IMR-90 (cell line): ENCODE measurements around the gene ZNF277. TPM values are rescaled to one million over a fixed set of nuclear protein-coding genes. Genes with fewer than 3 reads are reported as not detected.

Experiments used
- ATAC-seq: fragments of 200-7000 bp; cut with Tn5 transposase; 2 replicates; pipeline ENCODE4 v1.9.1; 2020; ENCODE audit warnings: low read depth, mild to moderate bottlenecking, moderate library complexity
- BruUV-seq: library from RNA; stranded (reverse); fragments of 400-500 nt; replicated peaks from 2 replicates; lab custom pipeline; 2021; lab: Mats Ljungman, UMichigan
- CTCF ChIA-PET: fragments of 300-600 bp; formaldehyde crosslinking; extraction: SDS; loops from one replicate; lab custom pipeline; 2021; ENCODE audit warnings: antibody characterized with exemption; lab: Yijun Ruan, JAX
- POLR2A ChIA-PET: fragments of 300-600 bp; sonication (Branson Sonifier 250); formaldehyde crosslinking; loops from one replicate; lab custom pipeline; 2022; ENCODE audit warnings: antibody characterized with exemption; ENCODE audit not compliant: unreplicated experiment; lab: Charles Lee
- DNase-seq: peaks from one replicate; pipeline ENCODE4 v3.0.0; 2013
- H2AFZ ChIP-seq: replicated peaks from 2 replicates; pipeline ENCODE3; 2013; ENCODE audit warnings: low read length, mild to moderate bottlenecking; ENCODE audit not compliant: poor library complexity
- H2AK5ac ChIP-seq: 2 replicates; pipeline ENCODE4 v1.6.1; 2013; ENCODE audit warnings: low read depth, low read length, inconsistent platforms
- H2AK9ac ChIP-seq: replicated peaks from 2 replicates; pipeline ENCODE3; 2013; ENCODE audit warnings: mild to moderate bottlenecking, low read depth, low read length, moderate library complexity; ENCODE audit not compliant: poor library complexity
- H2BK120ac ChIP-seq: 2 replicates; pipeline ENCODE4 v1.6.1; 2013; ENCODE audit warnings: low read depth, low read length, inconsistent platforms
- H2BK15ac ChIP-seq: 3 replicates; pipeline ENCODE4 v1.6.1; 2013; ENCODE audit warnings: low read depth, low read length, inconsistent platforms
- H2BK20ac ChIP-seq: 2 replicates; pipeline ENCODE4 v1.6.1; 2013; ENCODE audit warnings: low read depth, mild to moderate bottlenecking, inconsistent platforms, low read length, moderate library complexity
- H2BK5ac ChIP-seq: 2 replicates; pipeline ENCODE4 v1.6.1; 2013; ENCODE audit warnings: mild to moderate bottlenecking, low read depth, low read length, inconsistent platforms; ENCODE audit not compliant: poor library complexity, severe bottlenecking
- H3K14ac ChIP-seq: replicated peaks from 2 replicates; pipeline ENCODE4 v1.6.1; 2013; ENCODE audit warnings: low read depth, low read length, inconsistent platforms
- H3K18ac ChIP-seq: 2 replicates; pipeline ENCODE4 v1.6.1; 2013; ENCODE audit warnings: low read depth, low read length, control low read depth
- H3K23ac ChIP-seq: 2 replicates; pipeline ENCODE4 v1.6.1; 2013; ENCODE audit warnings: low read depth, low read length, inconsistent platforms
- H3K27ac ChIP-seq: 2 replicates; pipeline ENCODE4 v1.5.1; 2013; ENCODE audit warnings: mild to moderate bottlenecking, control low read depth, low read length; ENCODE audit not compliant: insufficient read depth
- H3K27me3 ChIP-seq: 2 replicates; pipeline ENCODE4 v1.6.1; 2013; ENCODE audit warnings: low read length; ENCODE audit not compliant: control insufficient read depth, insufficient read depth
- H3K36me3 ChIP-seq: 2 replicates; pipeline ENCODE4 v1.6.1; 2013; ENCODE audit warnings: low read length, mixed read lengths; ENCODE audit not compliant: control insufficient read depth, insufficient read depth
- H3K4ac ChIP-seq: 2 replicates; pipeline ENCODE4 v1.6.1; 2013; ENCODE audit warnings: low read depth, low read length, inconsistent platforms
- H3K4me1 ChIP-seq: 2 replicates; pipeline ENCODE4 v1.6.1; 2013; ENCODE audit warnings: low read length, mixed read lengths; ENCODE audit not compliant: control insufficient read depth, insufficient read depth
- H3K4me2 ChIP-seq: 2 replicates; pipeline ENCODE4 v1.6.1; 2013; ENCODE audit warnings: low read depth, mild to moderate bottlenecking, control low read depth, low read length, moderate library complexity
- H3K4me3 ChIP-seq: 2 replicates; pipeline ENCODE4 v1.5.1; 2013; ENCODE audit warnings: low read depth, mild to moderate bottlenecking, control low read depth, low read length, moderate library complexity; ENCODE audit not compliant: insufficient read depth
- H3K56ac ChIP-seq: 2 replicates; pipeline ENCODE4 v1.6.1; 2013; ENCODE audit warnings: low read length, inconsistent platforms; ENCODE audit not compliant: insufficient read depth; ENCODE audit errors: extremely low read depth
- H3K79me1 ChIP-seq, 2 experiments: 2 replicates each; pipeline ENCODE4 v1.6.1; 2013; ENCODE audit warnings: low read length in 2 of 2, inconsistent platforms in 1 of 2, low read depth in 1 of 2
- H3K9ac ChIP-seq: 2 replicates; pipeline ENCODE4 v1.6.1; 2013; ENCODE audit warnings: low read depth, low read length, control low read depth
- H3K9me1 ChIP-seq: 2 replicates; pipeline ENCODE4 v1.6.1; 2013; ENCODE audit warnings: low read length, inconsistent platforms; ENCODE audit not compliant: insufficient read depth
- H3K9me3 ChIP-seq: 2 replicates; pipeline ENCODE4 v1.6.1; 2013; ENCODE audit warnings: low read length; ENCODE audit not compliant: control insufficient read depth, insufficient read depth
- H4K20me1 ChIP-seq: 2 replicates; pipeline ENCODE4 v1.6.1; 2013; ENCODE audit warnings: low read length, inconsistent platforms; ENCODE audit not compliant: insufficient read depth
- H4K5ac ChIP-seq: 2 replicates; pipeline ENCODE4 v1.6.1; 2013; ENCODE audit warnings: mild to moderate bottlenecking, low read depth, low read length, control low read depth
- H4K8ac ChIP-seq, 2 experiments: 2 replicates each; pipeline ENCODE4 v1.6.1; 2013; ENCODE audit warnings: low read depth in 2 of 2, low read length in 2 of 2, control low read depth in 1 of 2, inconsistent platforms in 1 of 2
- H4K91ac ChIP-seq: 2 replicates; pipeline ENCODE4 v1.6.1; 2013; ENCODE audit warnings: low read depth, low read length, inconsistent platforms; ENCODE audit not compliant: insufficient read depth
- ELK1 ChIP-seq: fragments of 150-350 bp; IDR thresholded peaks from 2 replicates; pipeline ENCODE4 v1.6.1; 2016; ENCODE audit warnings: low read depth, mild to moderate bottlenecking, low read length, moderate library complexity, borderline replicate concordance
- MXI1 ChIP-seq: IDR thresholded peaks from 2 replicates; pipeline ENCODE4 v1.6.1; 2012; ENCODE audit warnings: low read depth, mild to moderate bottlenecking, low read length, moderate library complexity, borderline replicate concordance
- RAD21 ChIP-seq: IDR thresholded peaks from 2 replicates; pipeline ENCODE4 v1.6.1; 2012; ENCODE audit warnings: low read length, improper control_type of control experiment
- WGBS, 2 experiments: methylation state at CpG; one replicate each; pipeline versions ENCODE4 v1.1.5 to v1.1.7; 2013; ENCODE audit warnings: missing lambda C conversion rate in 2 of 2; ENCODE audit not compliant: insufficient read length in 1 of 2; ENCODE audit errors: extremely low coverage in 2 of 2; 5-methylcytosine and 5-hydroxymethylcytosine counted together
- dilution Hi-C: fragments of 300-500 bp; cut with HindIII; formaldehyde crosslinking; loops from one replicate; pipeline ENCODE4 v1.14.3; 2018; ENCODE audit warnings: low sequenced_read_pairs; ENCODE audit not compliant: unreplicated experiment
- in situ Hi-C: fragments of 300-500 bp; cut with MboI; formaldehyde crosslinking; loops from 3 replicates; pipeline ENCODE4 v1.14.3; 2019; ENCODE audit warnings: low sequenced_read_pairs, inconsistent platforms, mixed read lengths
- intact Hi-C: fragments of 100-400 bp; cut with micrococcal nuclease; formaldehyde crosslinking; loops from 2 replicates; pipeline ENCODE4 v1.10.0; 2022
- polyA plus RNA-seq, 3 experiments: library from polyadenylated mRNA; depleted of rRNA; stranded (reverse); fragments of >200 nt; gene quantifications; 2 replicates each; pipeline ENCODE4 v1.2.3, GENCODE V29; 2012; ENCODE audit warnings: low replicate concordance in 1 of 3
- total RNA-seq: library from RNA; depleted of rRNA; stranded (reverse); fragments of >200 nt; gene quantifications from 2 replicates; pipeline ENCODE4 v1.2.3, GENCODE V29; 2012

Gene ZNF277
- total and polyA plus RNA-seq, 2 of the 4 experiments (the other 2 are of a cell fraction), result 7.3 to 21.3 TPM

- Histone ChIP-seq H4K5ac (no peak overlapping the region), H3K4ac (no peak overlapping the region), H3K9me3 (0 out of 2 replicates have a peak, but pooled peaks cover 2% of the 10 kb centered on the region), H3K36me3 (no peaks in the 10 kb centered on the region), H3K9me1 (no peaks in the 10 kb centered on the region; the same call in 1 of the 2 replicates), H3K23ac (no peak overlapping the region), H2AFZ (no peak overlapping the region), H3K14ac (no peak overlapping the region), H3K9ac (no peak overlapping the region), H4K8ac (no peak overlapping the region), H4K91ac (no peak overlapping the region), H4K20me1 (no peaks in the 10 kb centered on the region), H2AK5ac (no peak overlapping the region), H2AK9ac (no peak overlapping the region), H3K4me2 (no peak overlapping the region), H3K18ac (no peak overlapping the region), H3K79me1 (peaks cover 12 to 47% of the 10 kb centered on the region in 2 experiments), H3K27ac (no peak overlapping the region), H3K56ac (no peak overlapping the region), H3K4me3 (no peak overlapping the region), H2BK5ac (no peak overlapping the region), H2BK15ac (no peak overlapping the region), H3K27me3 (no peaks in the 10 kb centered on the region), H3K4me1 (peaks cover 3% of the 10 kb centered on the region; the same call in 1 of the 2 replicates), H2BK20ac (no peak overlapping the region), H2BK120ac (no peak overlapping the region)
- in situ Hi-C loops, result no loop called here
- ATAC-seq (no peak), DNase-seq (no peak)
- dilution Hi-C loops, result no loop called here
- TF ChIP-seq ELK1, result no peak
- no peak for TF ChIP-seq MXI1
- no peak for TF ChIP-seq RAD21
- no CpG with 5 or more reads among the region's 6 CpGs for WGBS, 2 experiments
- intact Hi-C loops, result no loop called here
- no TSS peak for BruUV-seq
- CTCF ChIA-PET, result no interaction called here
- POLR2A ChIA-PET, result no interaction called here
Observed at GRCh38 chr7:112197322-112197721, 9.2 kb upstream of the ZNF277 start.
